GM21717 (cell line): ENCODE data around the gene GABRA4.
A peak's percentile ranks its signal among the peaks of the same experiment; 100 is the strongest.

ENCODE experiments used
- ATAC-seq: cut with Tn5 transposase; IDR thresholded peaks from one replicate; pipeline ENCODE4 v1.9.1; 2021; ENCODE audit warnings: mild to moderate bottlenecking, moderate library complexity; ENCODE audit not compliant: unreplicated experiment

Gene GABRA4

GRCh38 chr4:46931981-46932380 lies 61.4 kb downstream of the GABRA4 start:
- ATAC-seq: peak; percentile 63

DNA sequence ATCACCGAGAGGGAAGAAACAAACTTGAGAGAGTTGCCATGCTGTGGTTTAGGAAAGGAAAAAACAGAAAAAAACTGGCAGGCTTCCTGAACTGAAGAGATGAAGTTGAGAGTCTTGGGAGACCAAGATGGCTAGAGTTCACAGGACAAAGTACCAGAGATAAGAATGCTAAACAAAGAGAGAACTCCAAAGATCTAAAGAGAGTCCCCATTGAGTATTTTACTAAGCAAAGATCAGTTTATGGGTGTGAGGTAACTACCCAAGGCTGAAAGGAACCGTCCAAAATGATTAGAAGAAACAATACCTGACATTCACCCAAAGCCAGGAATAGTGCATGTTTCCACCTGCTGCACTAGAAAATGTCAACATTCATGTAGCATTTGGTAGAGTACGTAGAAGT lies 62.5 kb downstream of the GABRA4 start:
- no peak for ATAC-seq

DNA sequence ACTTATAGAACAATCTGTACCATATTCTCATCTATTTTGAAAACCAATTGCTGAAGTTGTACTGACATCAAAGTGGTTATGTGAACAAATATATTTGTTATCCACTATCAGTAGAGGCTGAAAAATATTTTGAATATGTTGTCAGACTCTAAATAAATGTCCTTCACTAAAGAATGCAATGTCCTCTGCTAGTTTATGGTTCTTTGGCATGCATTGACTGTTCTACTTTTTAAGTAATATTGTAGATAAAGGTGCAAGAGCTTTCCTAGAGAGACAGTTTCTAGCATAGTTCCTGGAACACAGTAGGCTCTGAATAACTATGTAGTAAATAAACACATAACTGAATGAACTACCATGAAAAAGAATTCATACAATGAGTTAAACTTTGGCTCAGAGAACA lies 66.2 kb downstream of the GABRA4 start:
- ATAC-seq: no peak

DNA sequence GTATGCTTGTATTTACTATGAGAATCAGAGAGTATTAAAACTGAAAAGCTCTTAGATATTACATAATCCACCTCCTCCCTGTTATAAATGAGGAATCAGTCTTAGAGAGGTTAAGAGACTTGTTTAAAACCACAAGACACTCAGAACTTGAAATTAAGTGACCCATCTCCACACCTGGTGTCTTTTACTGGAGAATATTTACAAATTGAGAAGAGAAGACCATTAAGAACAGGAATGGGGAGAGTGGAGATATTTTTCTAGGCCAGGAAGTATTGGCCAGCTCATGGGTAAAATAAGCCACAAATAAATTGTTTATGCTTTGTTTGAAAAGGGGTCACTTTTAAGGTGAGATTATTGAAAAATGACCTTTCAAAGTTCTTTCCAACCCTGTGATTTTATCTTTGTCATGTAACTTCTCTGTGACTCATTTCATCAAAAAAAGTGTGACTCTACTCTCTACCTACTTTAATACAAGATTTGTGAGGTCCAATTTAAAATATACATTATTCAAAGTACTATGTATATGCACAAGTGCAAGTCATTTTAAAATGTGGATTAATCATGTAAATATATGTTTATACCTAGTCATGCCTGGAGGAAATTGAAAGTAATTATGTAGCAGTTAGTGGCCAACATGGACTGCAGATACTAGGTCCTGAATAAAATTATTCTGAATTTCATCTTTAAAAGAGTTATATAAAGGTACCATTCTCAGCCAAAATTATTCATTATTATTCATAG lies 68.4 kb downstream of the GABRA4 start:
- no peak for ATAC-seq

- no peak for ATAC-seq
Measured at GRCh38 chr4:46922205-46922604, 71.2 kb downstream of the GABRA4 start.

- ATAC-seq: no peak
Measured at GRCh38 chr4:46909078-46909477, 84.3 kb downstream of the GABRA4 start, which contains the start of gene COX7B2. TSS of gene COX7B2 (minus strand) at chr4:46909245. CDS start at chr4:46735192, 174,053 bp downstream.

DNA sequence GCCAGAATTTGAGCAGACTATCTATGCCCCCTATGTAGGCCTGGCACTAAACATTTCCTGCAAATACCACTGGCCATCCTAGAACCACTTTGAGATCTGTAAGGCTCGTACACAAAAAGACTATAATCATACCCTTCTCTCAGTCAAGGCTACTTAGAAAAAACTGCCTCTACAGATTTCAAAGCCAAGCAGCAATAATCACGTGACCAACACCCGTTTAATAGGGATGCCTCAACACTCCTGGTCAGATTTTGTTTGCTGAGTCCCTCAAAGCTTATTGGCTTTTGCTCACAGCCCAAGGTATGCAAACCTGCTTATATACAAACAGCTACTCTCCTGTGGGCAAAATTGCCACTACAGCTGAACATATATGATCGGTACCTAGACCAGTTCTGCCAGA lies 85.2 kb downstream of the GABRA4 start:
- no peak for ATAC-seq

DNA sequence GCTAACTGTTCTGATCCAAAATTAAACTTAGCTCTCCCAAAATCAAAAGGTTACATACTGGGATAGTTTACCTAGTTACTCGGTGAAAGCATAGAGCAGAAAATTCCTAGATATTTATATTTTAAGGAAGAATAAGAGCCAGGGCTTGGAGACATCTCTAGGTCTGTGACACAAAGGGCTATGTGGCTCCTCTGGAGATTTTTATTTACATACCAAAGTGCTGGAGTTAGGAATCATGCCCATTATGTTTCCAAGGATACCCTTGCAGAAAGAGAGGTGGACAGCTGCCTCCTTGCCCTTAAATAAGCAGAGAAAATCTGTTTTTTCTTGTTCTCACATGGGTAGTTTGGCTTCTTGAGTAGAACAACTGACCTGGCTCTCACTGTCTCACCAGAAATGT lies 93.3 kb downstream of the GABRA4 start:
- no peak for ATAC-seq

GRCh38 chr4:46894826-46895225 lies 98.6 kb downstream of the GABRA4 start:
- ATAC-seq: no peak

GRCh38 chr4:46890056-46890455 lies 103.3 kb downstream of the GABRA4 start:
- ATAC-seq: no peak

DNA sequence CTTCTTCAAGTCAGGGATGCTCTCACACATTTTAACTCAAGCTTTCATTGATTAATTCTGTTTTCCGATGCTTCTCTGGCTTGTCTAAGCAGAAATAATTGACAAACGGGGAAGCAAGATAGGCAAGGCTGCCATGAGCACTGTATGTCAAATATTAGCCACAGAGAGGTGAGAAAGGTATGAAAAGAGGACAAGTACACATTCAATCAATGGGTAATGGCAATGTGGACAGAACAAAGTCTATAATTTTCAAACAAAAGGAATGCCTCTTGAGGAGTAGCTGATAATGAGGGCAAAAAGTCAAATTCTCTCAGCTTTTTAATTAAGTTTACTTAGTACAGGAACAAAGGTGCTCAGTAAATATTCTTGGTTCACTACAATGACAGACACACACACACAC lies 104.0 kb downstream of the GABRA4 start:
- no peak for ATAC-seq

- no peak for ATAC-seq
Measured at GRCh38 chr4:46886711-46887110, 106.7 kb downstream of the GABRA4 start.

DNA sequence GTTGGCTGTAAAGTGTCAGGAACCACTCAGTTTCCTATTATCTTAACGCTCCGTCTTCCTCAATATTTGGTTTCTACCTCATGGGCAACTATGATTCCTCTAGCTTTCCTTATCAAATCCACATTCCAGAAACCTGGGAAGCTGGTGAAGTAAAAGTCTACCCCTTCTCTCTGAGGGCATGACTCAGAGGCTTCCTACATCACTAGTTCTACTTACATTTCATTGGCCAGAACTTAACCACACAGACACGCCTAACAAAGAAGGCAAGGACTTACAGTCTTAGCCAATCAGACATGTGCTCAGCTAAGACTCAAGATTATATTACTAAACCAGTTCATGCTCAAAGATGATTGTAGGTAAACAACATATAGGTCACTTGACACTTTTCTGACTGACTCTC lies 114.7 kb downstream of the GABRA4 start:
- ATAC-seq: no peak

DNA sequence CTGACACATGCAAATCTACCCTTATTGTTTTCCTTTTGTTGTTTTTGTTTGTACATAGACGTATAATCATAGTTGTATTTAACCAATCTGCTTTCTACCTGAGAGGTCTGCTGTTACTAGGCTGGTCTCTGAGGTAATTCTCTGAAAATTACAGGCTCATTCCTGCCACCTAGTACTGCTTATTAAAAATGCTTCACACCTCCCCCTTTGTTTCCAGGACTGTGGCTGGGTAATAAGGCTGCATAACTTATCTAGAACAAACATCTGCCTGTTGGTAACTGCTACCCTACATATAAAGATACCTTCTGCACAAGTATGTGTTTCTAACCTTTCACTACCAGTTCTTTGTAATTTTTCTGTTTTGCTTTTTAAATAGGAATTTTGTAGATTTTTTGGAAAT lies 118.6 kb downstream of the GABRA4 start:
- no peak for ATAC-seq

DNA sequence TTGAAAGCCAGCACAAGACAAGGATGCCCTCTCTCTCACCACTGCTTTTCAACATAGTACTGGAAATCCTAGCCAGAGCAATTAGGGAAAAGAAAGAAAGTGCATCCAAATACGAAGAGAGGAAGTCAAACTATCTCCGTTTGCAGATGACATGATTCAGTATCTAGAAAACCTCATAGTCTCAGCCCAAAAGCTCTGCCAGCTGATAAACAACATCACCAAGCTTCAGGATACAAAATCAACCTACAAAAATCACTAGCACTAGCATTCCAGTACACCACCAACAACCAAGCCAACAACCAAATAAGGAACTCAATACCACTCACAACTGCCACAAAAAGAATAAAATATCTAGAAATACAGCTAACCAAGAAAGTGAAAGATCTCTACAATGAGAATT lies 123.0 kb downstream of the GABRA4 start:
- no peak for ATAC-seq
